HepG2 (cell line): ENCODE data around the gene RGS13. TPM values are rescaled to one million over a fixed set of nuclear protein-coding genes. Genes with fewer than 3 reads are reported as not detected.

ENCODE experiments used
- ATAC-seq: fragments of 200-7000 bp; cut with Tn5 transposase; 3 replicates; pipeline ENCODE4 v1.9.1; 2020; ENCODE audit warnings: mild to moderate bottlenecking, moderate library complexity
- BruUV-seq: library from RNA; stranded (reverse); fragments of 400-500 nt; replicated peaks from 2 replicates; lab custom pipeline; 2021; lab: Mats Ljungman, UMichigan
- CTCF ChIA-PET: fragments of 300-600 bp; formaldehyde crosslinking; extraction: SDS; loops from one replicate; lab custom pipeline; 2021; ENCODE audit warnings: low total read pairs, inconsistent platforms, low intra/inter-chr PET ratio; lab: Yijun Ruan, JAX
- POLR2A ChIA-PET: fragments of 350-600 bp; sonication (Branson Sonifier 250); formaldehyde crosslinking; loops from one replicate; lab custom pipeline; 2020; ENCODE audit warnings: antibody characterized with exemption, inconsistent platforms; lab: Yijun Ruan, JAX
- DNase-seq: peaks from one replicate; pipeline ENCODE4 v3.0.0-alpha.2; 2015; ENCODE audit warnings: low spot score
- FAIRE-seq: peaks from 3 replicates; lab custom pipeline; 2011; peaks lifted over from hg19 to GRCh38; lab: Jason Lieb, UNC
- H2AFZ ChIP-seq: one replicate; pipeline ENCODE4 v1.6.1; 2011; ENCODE audit warnings: low read length, inconsistent platforms
- H3K27ac ChIP-seq: fragments of 300-600 bp; 3 replicates; pipeline ENCODE4 v1.8.0; 2011; ENCODE audit warnings: mixed run types, mild to moderate bottlenecking, mixed read lengths, low read length, inconsistent platforms; ENCODE audit not compliant: insufficient read depth; ENCODE audit errors: extremely low read length
- H3K27me3 ChIP-seq, 2 experiments: fragments of 200-600 bp in 1 of 2; 2 replicates in 1 of 2; 3 replicates in 1 of 2; pipeline versions ENCODE4 v1.6.0 to v1.8.0; 2011; ENCODE audit warnings: low read length in 2 of 2, mild to moderate bottlenecking in 2 of 2, moderate library complexity in 2 of 2, inconsistent platforms in 1 of 2; ENCODE audit not compliant: insufficient read depth in 2 of 2, control insufficient read depth in 1 of 2
- H3K36me3 ChIP-seq, 2 experiments: fragments of 200-600 bp in 1 of 2; replicated peaks in 1 of 2; 2 replicates in 1 of 2; 3 replicates in 1 of 2; pipeline versions ENCODE4 v1.5.1 to v1.8.0; 2011; ENCODE audit warnings: low read length in 2 of 2, inconsistent platforms in 1 of 2; ENCODE audit not compliant: insufficient read depth in 2 of 2, control insufficient read depth in 1 of 2
- H3K4me1 ChIP-seq: 2 replicates; pipeline ENCODE4 v1.5.1; 2012; ENCODE audit warnings: low read length, inconsistent platforms; ENCODE audit not compliant: insufficient read depth
- H3K4me2 ChIP-seq: 2 replicates; pipeline ENCODE4 v1.6.0; 2011; ENCODE audit warnings: low read depth, low read length, inconsistent platforms
- H3K4me3 ChIP-seq, 3 experiments: fragments of 200-600 bp in 1 of 3; sonication (generic), shearing (Covaris generic) in 1 of 3; replicated peaks in 1 of 3; 2 replicates each; pipeline ENCODE4 v1.5.1; 2011 to 2016; ENCODE audit warnings: low read length in 3 of 3, inconsistent platforms in 2 of 3, low read depth in 2 of 3, mild to moderate bottlenecking in 2 of 3, control low read depth in 1 of 3, mixed read lengths in 1 of 3; ENCODE audit not compliant: insufficient read depth in 1 of 3
- H3K79me2 ChIP-seq: one replicate; pipeline ENCODE4 v1.6.1; 2011; ENCODE audit warnings: low read length, inconsistent platforms; ENCODE audit not compliant: insufficient read depth
- H3K9ac ChIP-seq: 2 replicates; pipeline ENCODE4 v1.6.0; 2011; ENCODE audit warnings: mild to moderate bottlenecking, low read depth, low read length, inconsistent platforms; ENCODE audit not compliant: insufficient read depth
- H3K9me3 ChIP-seq: 2 replicates; pipeline ENCODE4 v1.5.1; 2012; ENCODE audit warnings: mild to moderate bottlenecking, low read length
- H4K20me1 ChIP-seq: 2 replicates; pipeline ENCODE4 v1.6.0; 2011; ENCODE audit warnings: inconsistent platforms, mild to moderate bottlenecking, low read length, moderate library complexity; ENCODE audit not compliant: insufficient read depth
- BRCA1 ChIP-seq: sonication (generic); formaldehyde crosslinking; IDR thresholded peaks from 2 replicates; pipeline ENCODE4 v1.4.0; 2020; ENCODE audit warnings: missing genetic modification reagents
- CENPBD1 ChIP-seq: sonication (generic); formaldehyde crosslinking; IDR thresholded peaks from 2 replicates; pipeline ENCODE4 v1.8.0; 2022; ENCODE audit warnings: missing genetic modification reagents, low read depth, mild to moderate bottlenecking, borderline replicate concordance
- CHD2 ChIP-seq: IDR thresholded peaks from 2 replicates; pipeline ENCODE4 v1.6.1; 2011; ENCODE audit warnings: low read depth, low read length, improper control_type of control experiment
- HCFC1 ChIP-seq: fragments of 150-350 bp; IDR thresholded peaks from 2 replicates; pipeline ENCODE4 v1.6.1; 2014; ENCODE audit warnings: low read depth, low read length
- HNF4G ChIP-seq, 2 experiments: sonication (generic) in 1 of 2; formaldehyde crosslinking in 1 of 2; IDR thresholded peaks; 2 replicates each; pipeline versions ENCODE4 v1.4.0 to v1.6.1; 2011 to 2020; ENCODE audit warnings: borderline replicate concordance in 2 of 2, low read depth in 2 of 2, mild to moderate bottlenecking in 2 of 2, low read length in 1 of 2, missing genetic modification reagents in 1 of 2, moderate library complexity in 1 of 2
- IKZF4 ChIP-seq: sonication (generic); formaldehyde crosslinking; IDR thresholded peaks from 2 replicates; pipeline ENCODE4 v1.5.1; 2020; ENCODE audit warnings: borderline replicate concordance, mild to moderate bottlenecking, low read depth, missing genetic modification reagents; ENCODE audit errors: not compliant biosample characterization
- NAIF1 ChIP-seq: sonication (generic); formaldehyde crosslinking; IDR thresholded peaks from 2 replicates; pipeline ENCODE4 v1.5.0; 2020; ENCODE audit warnings: mild to moderate bottlenecking, missing genetic modification reagents, borderline replicate concordance
- NR2C2 ChIP-seq: sonication (generic); formaldehyde crosslinking; IDR thresholded peaks from 2 replicates; pipeline ENCODE4 v1.4.0; 2020; ENCODE audit warnings: missing genetic modification reagents, mild to moderate bottlenecking, moderate library complexity, borderline replicate concordance
- PHF5A ChIP-seq: IDR thresholded peaks from one replicate; pipeline ENCODE4 v1.6.1; 2018; ENCODE audit warnings: low read depth, missing genetic modification reagents; ENCODE audit not compliant: unreplicated experiment
- POLR2AphosphoS2 ChIP-seq: IDR thresholded peaks from 2 replicates; pipeline ENCODE4 v1.6.1; 2011; ENCODE audit warnings: low read depth, low read length, improper control_type of control experiment
- SMYD3 ChIP-seq: sonication (generic); formaldehyde crosslinking; IDR thresholded peaks from 2 replicates; pipeline ENCODE4 v1.8.1; 2023; ENCODE audit warnings: mild to moderate bottlenecking, missing genetic modification reagents
- ZBTB33 ChIP-seq: sonication (generic); formaldehyde crosslinking; IDR thresholded peaks from 2 replicates; pipeline ENCODE4 v1.4.0; 2020; ENCODE audit warnings: missing genetic modification reagents
- ZFP82 ChIP-seq: sonication (generic); formaldehyde crosslinking; IDR thresholded peaks from 2 replicates; pipeline ENCODE4 v1.5.1; 2020; ENCODE audit warnings: mild to moderate bottlenecking, missing genetic modification reagents, borderline replicate concordance
- ZNF12 ChIP-seq: sonication (generic); formaldehyde crosslinking; IDR thresholded peaks from 2 replicates; pipeline ENCODE4 v1.5.0; 2020; ENCODE audit warnings: missing genetic modification reagents
- ZNF44 ChIP-seq: sonication (generic); formaldehyde crosslinking; IDR thresholded peaks from 2 replicates; pipeline ENCODE4 v1.5.1; 2020; ENCODE audit warnings: mild to moderate bottlenecking, missing genetic modification reagents
- ZNF674 ChIP-seq: sonication (generic); formaldehyde crosslinking; IDR thresholded peaks from 2 replicates; pipeline ENCODE4 v1.5.0; 2020; ENCODE audit warnings: low read depth, mild to moderate bottlenecking, missing genetic modification reagents
- ZNF780A ChIP-seq: sonication (generic); formaldehyde crosslinking; IDR thresholded peaks from 2 replicates; pipeline ENCODE4 v1.8.0; 2022; ENCODE audit warnings: mild to moderate bottlenecking, missing genetic modification reagents, moderate library complexity
- WGBS: methylation state at CpG from one replicate; pipeline ENCODE4 v1.1.6; 2017; ENCODE audit warnings: low lambda C conversion rate; 5-methylcytosine and 5-hydroxymethylcytosine counted together
- in situ Hi-C: cut with HindIII; loops from 2 replicates; pipeline ENCODE4 v1.10.0; 2017; ENCODE audit warnings: low pct_unique_long_range_greater_than_20kb; ENCODE audit not compliant: extremely low pct_ligation_motif_present
- intact Hi-C: fragments of 100-400 bp; cut with micrococcal nuclease; formaldehyde crosslinking; loops from one replicate; pipeline ENCODE4 v1.10.0; 2022; ENCODE audit not compliant: unreplicated experiment
- polyA plus RNA-seq, 8 experiments: library from polyadenylated mRNA; depleted of rRNA in 3 of 8; stranded (reverse) in 7 of 8; unstranded in 1 of 8; fragments of >200 nt; fragmentation: Illumina TruSeq in 4 of 8; extraction: Trizol in 4 of 8; gene quantifications; 2 replicates each; pipeline versions ENCODE4 v1.2.1 to v1.2.3, GENCODE V29; 2011 to 2016; ENCODE audit warnings: low read depth in 4 of 8, missing spikeins in 1 of 8, mixed read lengths in 1 of 8; ENCODE audit not compliant: insufficient read depth in 1 of 8
- total RNA-seq, 5 experiments: library from RNA; depleted of rRNA; stranded (reverse); fragments of >200 nt; fragmentation: Illumina TruSeq; extraction: Trizol; gene quantifications; 2 replicates each; pipeline ENCODE4 v1.2.3, GENCODE V29; 2016; ENCODE audit warnings: low read depth in 1 of 5
- TF ChIP-seq, protein P1 (sequence below): sonication (generic); formaldehyde crosslinking; IDR thresholded peaks from 2 replicates; pipeline ENCODE4 v1.4.0; 2020; ENCODE audit warnings: low read depth, mild to moderate bottlenecking, missing genetic modification reagents
- TF ChIP-seq, protein P2 (sequence below), 2 experiments: sonication (generic) in 1 of 2; formaldehyde crosslinking in 1 of 2; IDR thresholded peaks; 2 replicates each; pipeline versions ENCODE4 v1.5.1 to v1.6.1; 2011 to 2020; ENCODE audit warnings: borderline replicate concordance in 1 of 2, low read depth in 1 of 2, low read length in 1 of 2, mild to moderate bottlenecking in 1 of 2, missing genetic modification reagents in 1 of 2, moderate library complexity in 1 of 2

Gene RGS13
- total and polyA plus RNA-seq, 2 of the 13 experiments (the other 11 are each of a cell fraction or from before 2014, with no cell fraction given) = not detected

GRCh38 chr1:192627901-192628300 is 8.0 kb upstream of the RGS13 start:
- 34% methylated on average over 5 of the region's 5 CpGs for WGBS
- Histone ChIP-seq H3K27ac (no peak overlapping the region), H3K4me2 (no peak overlapping the region), H3K36me3 (no peaks in the 10 kb centered on the region), H3K9ac (no peak overlapping the region), H3K4me1 (peaks cover 22% of the 10 kb centered on the region), H3K4me3 (no peak overlapping the region), H3K9me3 (no peaks in the 10 kb centered on the region), H2AFZ (no peak overlapping the region), H3K79me2 (no peaks in the 10 kb centered on the region), H3K27me3 (no peaks in the 10 kb centered on the region), H4K20me1 (no peaks in the 10 kb centered on the region)
- TF ChIP-seq BRCA1 = no peak
- no peak for TF ChIP-seq HCFC1
- TF ChIP-seq, protein P1, sequence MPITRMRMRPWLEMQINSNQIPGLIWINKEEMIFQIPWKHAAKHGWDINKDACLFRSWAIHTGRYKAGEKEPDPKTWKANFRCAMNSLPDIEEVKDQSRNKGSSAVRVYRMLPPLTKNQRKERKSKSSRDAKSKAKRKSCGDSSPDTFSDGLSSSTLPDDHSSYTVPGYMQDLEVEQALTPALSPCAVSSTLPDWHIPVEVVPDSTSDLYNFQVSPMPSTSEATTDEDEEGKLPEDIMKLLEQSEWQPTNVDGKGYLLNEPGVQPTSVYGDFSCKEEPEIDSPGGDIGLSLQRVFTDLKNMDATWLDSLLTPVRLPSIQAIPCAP (CRISPR knock-in tag) = no peak
- no peak for TF ChIP-seq NR2C2 (CRISPR knock-in tag)
- no peak for TF ChIP-seq CHD2
- no peak for TF ChIP-seq NAIF1 (CRISPR knock-in tag)
- no peak for TF ChIP-seq PHF5A (CRISPR knock-in tag)
- no peak for TF ChIP-seq SMYD3 (CRISPR knock-in tag)
- TF ChIP-seq ZNF674 (CRISPR knock-in tag) = no peak
- no peak for TF ChIP-seq HNF4G (IDR thresholded peaks at IDR 0.05; ENCODE audit: borderline replicate concordance, low read depth, low read length)
- TF ChIP-seq HNF4G (CRISPR knock-in tag; IDR thresholded peaks at IDR 0.05; ENCODE audit: borderline replicate concordance, low read depth) = no peak
- no peak for TF ChIP-seq ZNF44 (CRISPR knock-in tag)
- TF ChIP-seq POLR2AphosphoS2 = no peak
- TF ChIP-seq ZFP82 (CRISPR knock-in tag) = no peak
- no peak for TF ChIP-seq IKZF4
- TF ChIP-seq CENPBD1 (CRISPR knock-in tag) = no peak
- TF ChIP-seq ZBTB33 = no peak
- no peak for TF ChIP-seq ZNF12 (CRISPR knock-in tag)
- no peak for TF ChIP-seq ZNF780A (CRISPR knock-in tag)
- TF ChIP-seq, protein P2, sequence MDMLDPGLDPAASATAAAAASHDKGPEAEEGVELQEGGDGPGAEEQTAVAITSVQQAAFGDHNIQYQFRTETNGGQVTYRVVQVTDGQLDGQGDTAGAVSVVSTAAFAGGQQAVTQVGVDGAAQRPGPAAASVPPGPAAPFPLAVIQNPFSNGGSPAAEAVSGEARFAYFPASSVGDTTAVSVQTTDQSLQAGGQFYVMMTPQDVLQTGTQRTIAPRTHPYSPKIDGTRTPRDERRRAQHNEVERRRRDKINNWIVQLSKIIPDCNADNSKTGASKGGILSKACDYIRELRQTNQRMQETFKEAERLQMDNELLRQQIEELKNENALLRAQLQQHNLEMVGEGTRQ (IDR thresholded peaks at IDR 0.05; ENCODE audit: low read depth, low read length) = no peak
- TF ChIP-seq, protein P2 (CRISPR knock-in tag; IDR thresholded peaks at IDR 0.05; ENCODE audit: borderline replicate concordance) = no peak
- no peak for DNase-seq
- no peak for FAIRE-seq
- in situ Hi-C loops (no loop called here), intact Hi-C loops (no loop called here)
- CTCF ChIA-PET = no interaction called here
- POLR2A ChIA-PET = no interaction called here
- ATAC-seq = no peak
- BruUV-seq = no TSS peak
